ENCODE results near the gene ADARB2.

Gene ADARB2

DNA sequence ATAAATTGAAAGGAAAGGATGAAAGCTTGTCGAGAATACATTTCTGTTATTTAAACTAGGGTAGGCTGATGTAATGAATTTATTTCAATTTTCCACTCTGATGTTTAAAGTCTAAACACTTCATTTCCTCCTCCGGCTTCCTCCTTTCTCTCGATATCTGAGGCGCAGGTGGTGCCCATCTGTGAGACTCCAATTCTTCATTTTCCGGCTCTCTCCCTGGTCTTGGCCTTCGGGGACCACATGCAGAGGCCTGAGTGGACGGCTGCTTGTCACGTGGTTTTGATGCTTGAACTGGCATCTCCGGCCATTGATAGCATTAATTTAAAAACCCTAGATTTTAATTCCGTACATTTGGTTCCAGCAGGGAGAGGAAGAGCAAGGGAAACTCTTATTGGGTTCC, 5.8 kb upstream of the ADARB2 start:
- TF ChIP-seq, protein P1, sequence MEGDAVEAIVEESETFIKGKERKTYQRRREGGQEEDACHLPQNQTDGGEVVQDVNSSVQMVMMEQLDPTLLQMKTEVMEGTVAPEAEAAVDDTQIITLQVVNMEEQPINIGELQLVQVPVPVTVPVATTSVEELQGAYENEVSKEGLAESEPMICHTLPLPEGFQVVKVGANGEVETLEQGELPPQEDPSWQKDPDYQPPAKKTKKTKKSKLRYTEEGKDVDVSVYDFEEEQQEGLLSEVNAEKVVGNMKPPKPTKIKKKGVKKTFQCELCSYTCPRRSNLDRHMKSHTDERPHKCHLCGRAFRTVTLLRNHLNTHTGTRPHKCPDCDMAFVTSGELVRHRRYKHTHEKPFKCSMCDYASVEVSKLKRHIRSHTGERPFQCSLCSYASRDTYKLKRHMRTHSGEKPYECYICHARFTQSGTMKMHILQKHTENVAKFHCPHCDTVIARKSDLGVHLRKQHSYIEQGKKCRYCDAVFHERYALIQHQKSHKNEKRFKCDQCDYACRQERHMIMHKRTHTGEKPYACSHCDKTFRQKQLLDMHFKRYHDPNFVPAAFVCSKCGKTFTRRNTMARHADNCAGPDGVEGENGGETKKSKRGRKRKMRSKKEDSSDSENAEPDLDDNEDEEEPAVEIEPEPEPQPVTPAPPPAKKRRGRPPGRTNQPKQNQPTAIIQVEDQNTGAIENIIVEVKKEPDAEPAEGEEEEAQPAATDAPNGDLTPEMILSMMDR (IDR thresholded peaks at IDR 0.05; ENCODE audit: insufficient read depth, low read length): no peak
- TF ChIP-seq GABPA (IDR thresholded peaks at IDR 0.05; ENCODE audit: low read depth) (no peak), POLR2AphosphoS5 (IDR thresholded peaks at IDR 0.05; ENCODE audit: low read depth) (no peak)
- no peak overlapping the region for H3K27ac ChIP-seq (replicated peaks)
- peaks cover 2% of the 10 kb centered on the region for H3K27me3 ChIP-seq (ENCODE audit: insufficient read depth, poor library complexity, severe bottlenecking)
- H3K4me3 ChIP-seq (replicated peaks; ENCODE audit: insufficient read depth, low read length): no peak overlapping the region
- no peak for DNase-seq (ENCODE audit: low read depth in 1 of 2, low spot score in 1 of 2)

DNA sequence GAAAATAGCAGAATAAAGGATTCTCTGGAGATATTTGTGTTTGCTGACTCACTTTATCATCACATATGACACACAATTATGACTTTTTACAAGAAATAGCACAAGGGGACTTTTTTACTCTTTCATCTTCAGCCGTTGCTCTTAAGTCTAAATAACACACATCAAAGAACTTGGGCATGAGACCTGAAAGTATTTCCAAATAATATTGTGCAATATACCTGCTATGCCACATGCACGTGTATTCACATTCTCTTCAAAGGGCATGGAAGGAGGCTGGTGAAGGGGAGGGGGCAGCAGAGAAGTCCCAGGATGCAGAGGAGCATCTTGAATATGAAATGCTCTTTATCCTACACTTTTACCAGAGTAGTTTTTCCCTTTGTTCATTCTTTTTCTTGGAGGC, 4.1 kb upstream of the ADARB2 start:
- H3K27ac ChIP-seq (replicated peaks): no peak overlapping the region
- H3K4me3 ChIP-seq (replicated peaks; ENCODE audit: insufficient read depth, low read length): no peak overlapping the region
- no peak for DNase-seq (ENCODE audit: low read depth in 1 of 2, low spot score in 1 of 2)
- H3K27me3 ChIP-seq (ENCODE audit: insufficient read depth, poor library complexity, severe bottlenecking): peaks cover 6% of the 10 kb centered on the region
- TF ChIP-seq, protein P2, sequence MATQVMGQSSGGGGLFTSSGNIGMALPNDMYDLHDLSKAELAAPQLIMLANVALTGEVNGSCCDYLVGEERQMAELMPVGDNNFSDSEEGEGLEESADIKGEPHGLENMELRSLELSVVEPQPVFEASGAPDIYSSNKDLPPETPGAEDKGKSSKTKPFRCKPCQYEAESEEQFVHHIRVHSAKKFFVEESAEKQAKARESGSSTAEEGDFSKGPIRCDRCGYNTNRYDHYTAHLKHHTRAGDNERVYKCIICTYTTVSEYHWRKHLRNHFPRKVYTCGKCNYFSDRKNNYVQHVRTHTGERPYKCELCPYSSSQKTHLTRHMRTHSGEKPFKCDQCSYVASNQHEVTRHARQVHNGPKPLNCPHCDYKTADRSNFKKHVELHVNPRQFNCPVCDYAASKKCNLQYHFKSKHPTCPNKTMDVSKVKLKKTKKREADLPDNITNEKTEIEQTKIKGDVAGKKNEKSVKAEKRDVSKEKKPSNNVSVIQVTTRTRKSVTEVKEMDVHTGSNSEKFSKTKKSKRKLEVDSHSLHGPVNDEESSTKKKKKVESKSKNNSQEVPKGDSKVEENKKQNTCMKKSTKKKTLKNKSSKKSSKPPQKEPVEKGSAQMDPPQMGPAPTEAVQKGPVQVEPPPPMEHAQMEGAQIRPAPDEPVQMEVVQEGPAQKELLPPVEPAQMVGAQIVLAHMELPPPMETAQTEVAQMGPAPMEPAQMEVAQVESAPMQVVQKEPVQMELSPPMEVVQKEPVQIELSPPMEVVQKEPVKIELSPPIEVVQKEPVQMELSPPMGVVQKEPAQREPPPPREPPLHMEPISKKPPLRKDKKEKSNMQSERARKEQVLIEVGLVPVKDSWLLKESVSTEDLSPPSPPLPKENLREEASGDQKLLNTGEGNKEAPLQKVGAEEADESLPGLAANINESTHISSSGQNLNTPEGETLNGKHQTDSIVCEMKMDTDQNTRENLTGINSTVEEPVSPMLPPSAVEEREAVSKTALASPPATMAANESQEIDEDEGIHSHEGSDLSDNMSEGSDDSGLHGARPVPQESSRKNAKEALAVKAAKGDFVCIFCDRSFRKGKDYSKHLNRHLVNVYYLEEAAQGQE (IDR thresholded peaks at IDR 0.05; ENCODE audit: insufficient replicate concordance, low read depth): no peak
- TF ChIP-seq SPI1 (IDR thresholded peaks at IDR 0.05; ENCODE audit: borderline replicate concordance, low read depth) (no peak), GABPA (IDR thresholded peaks at IDR 0.05; ENCODE audit: low read depth) (no peak), POLR2AphosphoS5 (IDR thresholded peaks at IDR 0.05; ENCODE audit: low read depth) (no peak)
- TF ChIP-seq, protein P1 (IDR thresholded peaks at IDR 0.05; ENCODE audit: insufficient read depth, low read length): no peak

DNA sequence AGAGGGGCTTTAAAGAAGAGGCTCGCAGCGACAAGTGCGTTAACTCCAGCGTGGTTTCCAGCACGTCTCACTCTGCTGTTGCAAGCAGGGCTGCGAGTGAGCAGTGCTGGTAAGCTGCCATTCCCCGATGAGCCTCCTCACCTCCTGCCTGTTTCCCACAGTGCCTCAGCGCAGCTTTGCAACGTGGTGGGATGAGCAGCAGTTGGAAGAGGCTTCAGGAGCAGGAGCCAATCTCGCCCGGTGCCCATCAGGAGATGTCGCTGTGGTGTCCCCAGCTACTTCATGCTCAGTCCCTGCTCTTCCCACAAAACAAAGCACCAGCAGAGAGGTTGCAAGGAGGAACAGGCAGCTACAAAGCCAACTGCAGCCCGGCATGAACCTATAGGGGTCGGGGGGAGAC, 2.4 kb upstream of the ADARB2 start:
- DNase-seq (ENCODE audit: low read depth in 1 of 2, low spot score in 1 of 2): no peak
- Histone ChIP-seq H3K4me3 (replicated peaks; ENCODE audit: insufficient read depth, low read length) (no peak overlapping the region), H3K27ac (replicated peaks) (no peak overlapping the region), H3K27me3 (ENCODE audit: insufficient read depth, poor library complexity, severe bottlenecking) (peaks cover 8% of the 10 kb centered on the region)
- TF ChIP-seq POLR2AphosphoS5 (IDR thresholded peaks at IDR 0.05; ENCODE audit: low read depth) (no peak), GABPA (IDR thresholded peaks at IDR 0.05; ENCODE audit: low read depth) (no peak), SPI1 (IDR thresholded peaks at IDR 0.05; ENCODE audit: borderline replicate concordance, low read depth) (no peak)
- TF ChIP-seq, protein P1 (IDR thresholded peaks at IDR 0.05; ENCODE audit: insufficient read depth, low read length): no peak
- TF ChIP-seq, protein P2 (IDR thresholded peaks at IDR 0.05; ENCODE audit: insufficient replicate concordance, low read depth): no peak

DNA sequence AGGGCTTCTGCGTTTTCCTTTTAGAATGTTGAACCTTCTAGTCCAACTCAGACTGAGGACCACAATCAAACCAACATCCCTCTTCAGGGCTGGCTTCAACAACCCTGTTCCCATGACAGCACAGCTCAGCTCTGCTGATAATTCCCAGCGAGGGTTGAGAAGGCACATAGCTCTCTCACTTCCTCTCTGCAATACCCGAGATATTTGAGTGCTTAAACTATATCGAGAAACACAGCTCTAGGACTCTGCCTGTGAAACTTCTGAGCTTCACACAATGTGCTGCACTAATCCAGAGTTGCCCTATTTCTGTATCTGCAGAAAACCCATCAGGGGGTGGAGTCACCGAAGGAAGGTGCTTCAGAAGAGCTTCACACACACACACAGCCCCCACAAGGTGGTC, 1.6 kb upstream of the ADARB2 start:
- TF ChIP-seq, protein P2 (IDR thresholded peaks at IDR 0.05; ENCODE audit: insufficient replicate concordance, low read depth): no peak
- TF ChIP-seq POLR2AphosphoS5 (IDR thresholded peaks at IDR 0.05; ENCODE audit: low read depth): no peak
- TF ChIP-seq GABPA (IDR thresholded peaks at IDR 0.05; ENCODE audit: low read depth): no peak
- no peak for TF ChIP-seq SPI1 (IDR thresholded peaks at IDR 0.05; ENCODE audit: borderline replicate concordance, low read depth)
- TF ChIP-seq, protein P1 (IDR thresholded peaks at IDR 0.05; ENCODE audit: insufficient read depth, low read length): no peak
- H3K4me3 ChIP-seq (replicated peaks; ENCODE audit: insufficient read depth, low read length): no peak overlapping the region
- H3K27ac ChIP-seq (replicated peaks): no peak overlapping the region
- H3K27me3 ChIP-seq (ENCODE audit: insufficient read depth, poor library complexity, severe bottlenecking): peaks cover 8% of the 10 kb centered on the region
- no peak for DNase-seq (ENCODE audit: low read depth in 1 of 2, low spot score in 1 of 2)

All from HL-60 (cell line).